Measurements from ENCODE around the gene AWAT1. TPM values are rescaled to one million over a fixed set of nuclear protein-coding genes. Genes with fewer than 3 reads are reported as not detected.

AWAT1 gene
- not detected in 2 replicates for total RNA-seq

GRCh38 chrX:70234355-70234754 is at the start of gene AWAT1:
Gene AWAT1, plus strand, starts transcription at chrX:70234655. Its CDS starts 41 bp downstream, at chrX:70234696.

GRCh38 chrX:70260104-70260503 is 25.6 kb downstream of the AWAT1 start, which contains the start of gene P2RY4:
Gene P2RY4, minus strand, starts transcription at chrX:70260204. Its CDS starts 580 bp downstream, at chrX:70259624.

GRCh38 chrX:70268034-70268433 is 33.6 kb downstream of the AWAT1 start, which contains the start of gene ARR3:
Gene ARR3, plus strand, starts transcription at chrX:70268334. Its CDS starts 1,052 bp downstream, at chrX:70269386.

GRCh38 chrX:70281951-70282350 is 47.5 kb downstream of the AWAT1 start, which contains the start of gene RAB41:
Gene RAB41, plus strand, starts transcription at chrX:70282172. Its CDS starts 46 bp downstream, at chrX:70282218.

Other genes starting within 250 kb of the AWAT1 start
- not detected in 2 replicates for gene AWAT2, start 184.7 kb upstream of the AWAT1 start, total RNA-seq
- not detected in 2 replicates for gene OTUD6A, start 172.2 kb upstream of the AWAT1 start, total RNA-seq
- 111 and 134 TPM in 2 replicates for gene IGBP1, start 101.2 kb upstream of the AWAT1 start, total RNA-seq
- gene DGAT2L6, start 57.2 kb upstream of the AWAT1 start, total RNA-seq: not detected in 2 replicates
- not detected in 2 replicates for gene P2RY4, start 25.5 kb downstream of the AWAT1 start, total RNA-seq
- not detected in 2 replicates for gene ARR3, start 33.7 kb downstream of the AWAT1 start, total RNA-seq
- gene RAB41, start 47.5 kb downstream of the AWAT1 start, total RNA-seq: not detected in 2 replicates
- 21.1 and 39.3 TPM in 2 replicates for gene PDZD11, start 55.3 kb downstream of the AWAT1 start, total RNA-seq
- 0.43 and 1.4 TPM in 2 replicates for gene KIF4A, start 55.4 kb downstream of the AWAT1 start, total RNA-seq
- under 0.01 TPM in 1 of 2 replicates, not detected in the other for gene GDPD2, start 188.7 kb downstream of the AWAT1 start, total RNA-seq
- 11.6 and 16.4 TPM in 2 replicates for gene DLG3, start 210.2 kb downstream of the AWAT1 start, total RNA-seq